ENCODE data around the gene EML6. TPM values are rescaled to one million over a fixed set of nuclear protein-coding genes. Genes with fewer than 3 reads are reported as not detected.
"Not testable (repeated sequence)": the region's sequence is repeated elsewhere in the genome, so short reads cannot be mapped to it uniquely, and the experiment has no call there.

The EML6 gene
- polyA plus RNA-seq, 1 donor = 6.0 TPM

GRCh38 chr2:54872780-54873179, 149.3 kb downstream of the EML6 start:
- Histone ChIP-seq H3K4me3 (ENCODE audit: low read length) (no peak overlapping the region), H3K4me1 (ENCODE audit: control insufficient read depth, insufficient read depth, low read length) (no peaks in the 10 kb centered on the region), H3K36me3 (ENCODE audit: control insufficient read depth, insufficient read depth, low read length) (no peaks in the 10 kb centered on the region), H3K27ac (ENCODE audit: low read length) (peak overlapping the region; percentile 15), H3K9me3 (ENCODE audit: control insufficient read depth, low read depth, low read length) (no peaks in the 10 kb centered on the region), H3K27me3 (ENCODE audit: control insufficient read depth, insufficient read depth, low read length) (no peaks in the 10 kb centered on the region)
- no peak for DNase-seq
- no CpG with 5 or more reads among the region's 3 CpGs for WGBS (ENCODE audit: insufficient coverage, low lambda C conversion rate)

GRCh38 chr2:54873236-54873635, 149.8 kb downstream of the EML6 start:
- no CpG with 5 or more reads among the region's 3 CpGs for WGBS (ENCODE audit: insufficient coverage, low lambda C conversion rate)

GRCh38 chr2:54876764-54877163, 153.3 kb downstream of the EML6 start:
- H3K27ac ChIP-seq (ENCODE audit: low read length) = no peak overlapping the region
- no peak for DNase-seq
- no peaks in the 10 kb centered on the region for H3K27me3 ChIP-seq (ENCODE audit: control insufficient read depth, insufficient read depth, low read length)
- no peaks in the 10 kb centered on the region for H3K36me3 ChIP-seq (ENCODE audit: control insufficient read depth, insufficient read depth, low read length)
- H3K9me3 ChIP-seq (ENCODE audit: control insufficient read depth, low read depth, low read length) = no peaks in the 10 kb centered on the region
- WGBS (ENCODE audit: insufficient coverage, low lambda C conversion rate) = no CpG with 5 or more reads among the region's 1 CpG
- no peaks in the 10 kb centered on the region for H3K4me1 ChIP-seq (ENCODE audit: control insufficient read depth, insufficient read depth, low read length)
- H3K4me3 ChIP-seq (ENCODE audit: low read length) = no peak overlapping the region

More at GRCh38 chr2:54873236-54873635, 149.8 kb downstream of the EML6 start:
- H3K36me3 ChIP-seq (ENCODE audit: control insufficient read depth, insufficient read depth, low read length); H3K9me3 ChIP-seq (ENCODE audit: control insufficient read depth, low read depth, low read length); H3K4me1 ChIP-seq (ENCODE audit: control insufficient read depth, insufficient read depth, low read length); H3K27me3 ChIP-seq (ENCODE audit: control insufficient read depth, insufficient read depth, low read length); H3K4me3 ChIP-seq (ENCODE audit: low read length): not testable (repeated sequence)
- peak overlapping the region; percentile 15 for H3K27ac ChIP-seq (ENCODE audit: low read length)
- DNase-seq = peak; percentile 67 to 88

GRCh38 chr2:54878182-54878581, 154.7 kb downstream of the EML6 start:
- H3K27me3 ChIP-seq (ENCODE audit: control insufficient read depth, insufficient read depth, low read length) = no peaks in the 10 kb centered on the region
- no peaks in the 10 kb centered on the region for H3K4me1 ChIP-seq (ENCODE audit: control insufficient read depth, insufficient read depth, low read length)
- no peak overlapping the region for H3K27ac ChIP-seq (ENCODE audit: low read length)
- WGBS (ENCODE audit: insufficient coverage, low lambda C conversion rate) = no CpG with 5 or more reads among the region's 4 CpGs
- no peaks in the 10 kb centered on the region for H3K36me3 ChIP-seq (ENCODE audit: control insufficient read depth, insufficient read depth, low read length)
- DNase-seq = no peak
- no peaks in the 10 kb centered on the region for H3K9me3 ChIP-seq (ENCODE audit: control insufficient read depth, low read depth, low read length)
- H3K4me3 ChIP-seq (ENCODE audit: low read length) = no peak overlapping the region

DNA sequence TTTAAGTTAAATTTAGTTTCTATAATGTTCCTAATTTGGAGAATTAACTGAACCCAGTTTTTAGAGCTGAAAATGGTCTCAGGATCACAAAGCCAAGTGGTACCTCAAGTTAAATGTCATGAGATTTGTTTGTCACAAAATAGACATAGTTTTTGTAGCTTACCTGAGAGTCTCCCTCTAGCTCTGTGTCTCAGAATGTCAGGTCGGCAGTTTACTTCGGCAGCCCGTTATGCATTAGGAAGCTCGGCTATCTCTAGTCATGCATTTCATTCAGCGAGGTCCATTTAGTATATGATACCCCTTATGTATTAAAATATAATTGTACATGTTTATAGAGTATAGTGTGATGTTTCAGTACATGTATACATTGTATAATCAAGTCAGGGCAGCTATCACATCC, 155.6 kb downstream of the EML6 start:
- H3K36me3 ChIP-seq (ENCODE audit: control insufficient read depth, insufficient read depth, low read length) = no peaks in the 10 kb centered on the region
- no peaks in the 10 kb centered on the region for H3K4me1 ChIP-seq (ENCODE audit: control insufficient read depth, insufficient read depth, low read length)
- DNase-seq = no peak
- no peaks in the 10 kb centered on the region for H3K9me3 ChIP-seq (ENCODE audit: control insufficient read depth, low read depth, low read length)
- no peaks in the 10 kb centered on the region for H3K27me3 ChIP-seq (ENCODE audit: control insufficient read depth, insufficient read depth, low read length)
- no peak overlapping the region for H3K4me3 ChIP-seq (ENCODE audit: low read length)
- WGBS (ENCODE audit: insufficient coverage, low lambda C conversion rate) = no CpG with 5 or more reads among the region's 5 CpGs
- H3K27ac ChIP-seq (ENCODE audit: low read length) = no peak overlapping the region

DNA sequence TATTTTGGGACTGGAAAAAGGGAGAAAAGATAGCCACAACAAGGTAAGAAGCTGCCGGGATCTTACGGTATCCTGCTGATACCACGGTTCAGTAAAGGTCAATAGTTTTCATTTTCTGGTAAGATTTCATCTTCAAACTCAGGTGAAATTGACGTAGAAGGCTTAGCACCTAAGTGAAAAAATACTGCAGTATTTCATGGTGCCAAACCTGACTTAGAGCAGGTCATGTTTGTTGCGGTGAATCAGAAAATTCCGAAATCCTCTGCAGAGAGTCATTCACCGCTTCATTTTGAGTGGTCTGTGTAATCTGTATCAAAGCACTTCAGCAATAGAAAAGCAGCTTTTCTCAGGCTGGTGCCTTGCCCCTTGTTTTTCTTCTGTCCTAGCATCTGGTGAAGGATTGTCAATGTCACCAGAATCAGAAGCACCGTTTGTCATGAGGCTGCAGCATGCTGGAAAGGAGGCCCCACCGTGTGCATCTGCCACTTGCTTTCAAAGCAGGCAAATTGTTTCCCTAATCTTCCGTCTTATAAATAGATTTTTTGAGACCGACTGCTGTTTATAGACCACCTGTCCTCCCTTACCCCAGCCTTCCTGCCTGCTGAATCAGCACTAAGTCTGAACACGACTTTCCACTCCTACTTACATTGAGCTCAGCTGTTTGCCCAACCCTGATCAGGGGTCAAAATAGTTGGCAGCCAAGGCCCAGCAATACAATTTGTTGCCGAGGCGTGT, 156.3 kb downstream of the EML6 start:
- WGBS (ENCODE audit: insufficient coverage, low lambda C conversion rate) = 79% methylated on average over 3 of the region's 14 CpGs
- DNase-seq = peak; percentile 80 to 87
- H3K9me3 ChIP-seq (ENCODE audit: control insufficient read depth, low read depth, low read length) = no peaks in the 10 kb centered on the region

GRCh38 chr2:54880428-54880827, 157.0 kb downstream of the EML6 start:
- no peak overlapping the region for H3K4me3 ChIP-seq (ENCODE audit: low read length)
- no CpG with 5 or more reads among the region's 1 CpG for WGBS (ENCODE audit: insufficient coverage, low lambda C conversion rate)
- peak overlapping the region; percentile 7 for H3K27ac ChIP-seq (ENCODE audit: low read length)

More for the DNA sequence above, 156.3 kb downstream of the EML6 start:
- Histone ChIP-seq H3K27ac (ENCODE audit: low read length) (peak overlapping the region; percentile 7), H3K36me3 (ENCODE audit: control insufficient read depth, insufficient read depth, low read length) (no peaks in the 10 kb centered on the region), H3K4me1 (ENCODE audit: control insufficient read depth, insufficient read depth, low read length) (no peaks in the 10 kb centered on the region), H3K4me3 (ENCODE audit: low read length) (no peak overlapping the region), H3K27me3 (ENCODE audit: control insufficient read depth, insufficient read depth, low read length) (no peaks in the 10 kb centered on the region)

GRCh38 chr2:54881759-54882158, 158.3 kb downstream of the EML6 start:
- no peak overlapping the region for H3K27ac ChIP-seq (ENCODE audit: low read length)
- DNase-seq = no peak
- no peaks in the 10 kb centered on the region for H3K36me3 ChIP-seq (ENCODE audit: control insufficient read depth, insufficient read depth, low read length)
- no CpG with 5 or more reads among the region's 4 CpGs for WGBS (ENCODE audit: insufficient coverage, low lambda C conversion rate)
- no peaks in the 10 kb centered on the region for H3K4me1 ChIP-seq (ENCODE audit: control insufficient read depth, insufficient read depth, low read length)
- no peaks in the 10 kb centered on the region for H3K27me3 ChIP-seq (ENCODE audit: control insufficient read depth, insufficient read depth, low read length)
- no peak overlapping the region for H3K4me3 ChIP-seq (ENCODE audit: low read length)
- no peaks in the 10 kb centered on the region for H3K9me3 ChIP-seq (ENCODE audit: control insufficient read depth, low read depth, low read length)

More at GRCh38 chr2:54880428-54880827, 157.0 kb downstream of the EML6 start:
- no peaks in the 10 kb centered on the region for H3K4me1 ChIP-seq (ENCODE audit: control insufficient read depth, insufficient read depth, low read length)
- no peak for DNase-seq
- H3K9me3 ChIP-seq (ENCODE audit: control insufficient read depth, low read depth, low read length) = no peaks in the 10 kb centered on the region
- H3K27me3 ChIP-seq (ENCODE audit: control insufficient read depth, insufficient read depth, low read length) = no peaks in the 10 kb centered on the region
- H3K36me3 ChIP-seq (ENCODE audit: control insufficient read depth, insufficient read depth, low read length) = no peaks in the 10 kb centered on the region

DNA sequence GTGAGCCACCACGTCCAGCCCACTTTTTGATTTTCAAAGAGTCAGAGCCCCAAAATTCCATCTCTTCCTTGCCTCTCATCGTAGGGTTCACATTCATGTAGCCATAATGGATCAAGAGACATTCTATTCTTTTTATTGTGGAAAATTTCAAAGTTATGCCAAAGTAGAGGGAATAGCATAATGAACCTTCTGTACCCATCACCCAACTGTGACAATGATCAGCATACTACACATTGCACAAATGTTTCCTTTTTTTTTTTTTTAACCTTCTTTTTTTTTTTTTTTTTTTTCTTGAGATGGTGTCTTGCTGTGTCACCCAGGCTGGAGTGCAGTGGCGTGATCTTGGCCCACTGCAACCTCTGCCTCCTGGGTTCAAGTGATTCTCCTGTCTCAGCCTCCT, 162.4 kb downstream of the EML6 start:
- no peaks in the 10 kb centered on the region for H3K9me3 ChIP-seq (ENCODE audit: control insufficient read depth, low read depth, low read length)
- no peak overlapping the region for H3K4me3 ChIP-seq (ENCODE audit: low read length)
- no peaks in the 10 kb centered on the region for H3K4me1 ChIP-seq (ENCODE audit: control insufficient read depth, insufficient read depth, low read length)
- no peak overlapping the region for H3K27ac ChIP-seq (ENCODE audit: low read length)
- H3K27me3 ChIP-seq (ENCODE audit: control insufficient read depth, insufficient read depth, low read length) = no peaks in the 10 kb centered on the region
- WGBS (ENCODE audit: insufficient coverage, low lambda C conversion rate) = no CpG with 5 or more reads among the region's 3 CpGs
- DNase-seq = no peak
- no peaks in the 10 kb centered on the region for H3K36me3 ChIP-seq (ENCODE audit: control insufficient read depth, insufficient read depth, low read length)

DNA sequence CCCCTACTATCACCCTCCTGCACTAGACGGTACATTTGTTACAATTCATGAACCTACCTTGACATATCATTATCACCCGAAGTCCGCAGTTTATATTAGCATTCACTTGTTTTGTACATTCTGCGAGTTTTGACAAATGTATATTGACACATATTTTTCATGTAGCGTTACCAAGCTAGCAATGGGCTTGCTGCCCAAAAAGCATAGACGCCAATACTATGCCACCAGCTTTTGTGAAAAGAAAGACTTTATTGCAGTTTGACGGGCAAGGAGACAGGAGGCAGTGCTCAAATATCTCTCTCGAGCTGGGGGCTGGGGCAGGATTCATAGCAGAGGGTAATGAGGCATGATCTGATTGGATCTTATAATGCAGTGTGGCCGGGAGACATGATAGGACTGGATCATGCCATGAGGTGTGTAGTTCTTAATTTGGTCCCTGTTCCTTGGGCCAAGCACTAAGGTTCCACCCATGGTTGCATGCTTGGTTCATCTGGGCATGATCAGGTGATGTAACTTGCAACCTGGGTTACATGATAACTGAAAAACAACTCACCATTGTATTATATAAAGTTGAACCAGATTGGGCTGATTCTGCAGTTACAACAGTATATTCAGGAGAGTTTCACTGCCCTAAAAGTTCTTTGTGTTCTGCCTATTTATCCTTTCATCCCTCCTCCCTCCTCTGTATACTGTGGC, 164.5 kb downstream of the EML6 start:
- H3K4me3 ChIP-seq (ENCODE audit: low read length) = no peak overlapping the region
- H3K27me3 ChIP-seq (ENCODE audit: control insufficient read depth, insufficient read depth, low read length) = no peaks in the 10 kb centered on the region
- no peaks in the 10 kb centered on the region for H3K36me3 ChIP-seq (ENCODE audit: control insufficient read depth, insufficient read depth, low read length)
- 100% methylated on average over 3 of the region's 9 CpGs for WGBS (ENCODE audit: insufficient coverage, low lambda C conversion rate)
- DNase-seq = no peak
- no peaks in the 10 kb centered on the region for H3K4me1 ChIP-seq (ENCODE audit: control insufficient read depth, insufficient read depth, low read length)
- H3K27ac ChIP-seq (ENCODE audit: low read length) = no peak overlapping the region
- no peaks in the 10 kb centered on the region for H3K9me3 ChIP-seq (ENCODE audit: control insufficient read depth, low read depth, low read length)

Measured in large intestine (tissue), 3 donors.